NCI-H82 (cell line): Measurements from ENCODE around the gene OLFML1.
"Not testable (repeated sequence)": the region's sequence is repeated elsewhere in the genome, so short reads cannot be mapped to it uniquely, and the experiment has no call there.

ENCODE experiments used
- DNase-seq: peaks from one replicate; lab custom pipeline; 2025; lab: John Stamatoyannopoulos, UW

OLFML1 gene

DNA sequence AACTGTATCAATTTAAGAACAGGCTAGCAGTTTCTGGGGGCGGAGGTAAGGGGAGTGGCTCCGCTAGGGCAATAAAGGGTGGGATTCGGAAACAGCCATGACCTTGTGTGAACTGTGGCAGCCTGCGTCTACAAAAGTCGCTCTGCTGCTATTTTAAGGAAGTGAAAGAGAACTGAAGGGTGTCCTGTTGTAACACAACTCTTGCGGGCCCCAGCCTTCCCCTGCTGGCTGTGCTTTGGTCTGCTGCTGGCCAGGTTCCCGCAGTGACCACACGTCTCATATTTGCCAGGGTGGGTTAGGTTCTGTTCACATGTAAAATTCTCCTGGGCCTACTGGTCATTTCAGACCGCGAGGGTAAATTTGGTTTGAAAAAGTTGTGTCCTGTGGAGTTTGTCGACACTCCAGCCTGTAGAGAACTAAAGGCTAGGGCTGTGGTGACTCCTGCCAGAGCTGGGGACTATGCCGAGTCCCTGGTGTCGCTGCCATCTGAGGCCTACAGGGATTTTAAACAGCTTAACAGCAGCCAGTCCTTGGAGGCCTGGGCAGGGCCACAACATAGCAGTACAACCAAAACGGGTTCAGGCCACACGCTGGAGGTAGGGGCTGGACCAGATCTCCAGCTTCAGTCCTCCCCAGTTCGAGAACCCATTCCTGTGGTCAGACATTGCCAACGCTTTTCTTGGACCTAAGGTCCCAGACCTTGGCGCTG is 27.4 kb downstream of the OLFML1 start:
- peak; percentile 69 for DNase-seq

DNA sequence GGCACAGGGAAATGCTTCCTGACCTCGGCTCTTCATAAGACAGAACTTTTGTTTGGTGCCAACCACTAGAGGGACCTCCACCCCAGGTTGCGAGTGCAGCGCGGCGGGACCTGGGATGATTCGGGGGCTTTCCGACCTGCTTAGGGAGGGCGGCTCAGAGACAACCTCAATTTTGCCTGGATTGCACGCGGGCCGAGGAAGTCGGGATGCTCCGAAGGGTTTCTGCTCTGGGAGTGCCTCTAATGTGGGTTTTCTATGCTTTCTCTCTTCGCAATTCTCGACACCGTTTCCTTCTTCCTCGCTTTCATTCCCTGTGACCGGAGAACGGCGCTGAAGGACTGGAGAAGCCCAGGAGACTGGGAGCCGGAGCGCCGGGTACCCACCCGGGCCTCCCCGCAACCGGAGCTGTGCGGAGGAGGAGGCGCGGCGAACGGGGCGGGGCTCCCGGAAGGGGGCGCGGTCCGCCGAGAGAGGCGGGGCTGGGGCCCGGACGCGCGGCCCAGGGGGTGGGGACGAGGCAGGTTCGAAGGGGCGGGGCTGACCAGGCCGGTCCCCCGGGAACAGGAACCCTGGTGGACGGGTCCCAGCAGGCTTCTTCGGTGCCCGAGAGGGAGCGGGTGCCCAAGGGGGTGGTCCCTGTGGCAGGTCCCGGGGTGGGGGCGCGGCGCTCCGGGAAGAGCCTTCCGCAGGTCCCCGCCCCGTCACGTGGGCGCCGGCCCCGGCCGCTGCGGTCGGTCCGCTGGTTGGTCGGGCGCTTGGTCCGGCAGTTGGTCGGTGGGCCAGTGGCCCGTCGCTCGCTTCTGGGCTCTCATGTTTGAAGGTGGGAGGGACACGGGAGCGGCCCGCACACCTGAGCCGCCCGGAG is 28.2 kb downstream of the OLFML1 start, which contains the start of gene PPFIBP2:
TSS of gene PPFIBP2 (plus strand) at position 766 of the 865 bp plus-strand sequence. CDS start 35,477 bp downstream, outside the sequence.
- DNase-seq: peak; percentile 76

DNA sequence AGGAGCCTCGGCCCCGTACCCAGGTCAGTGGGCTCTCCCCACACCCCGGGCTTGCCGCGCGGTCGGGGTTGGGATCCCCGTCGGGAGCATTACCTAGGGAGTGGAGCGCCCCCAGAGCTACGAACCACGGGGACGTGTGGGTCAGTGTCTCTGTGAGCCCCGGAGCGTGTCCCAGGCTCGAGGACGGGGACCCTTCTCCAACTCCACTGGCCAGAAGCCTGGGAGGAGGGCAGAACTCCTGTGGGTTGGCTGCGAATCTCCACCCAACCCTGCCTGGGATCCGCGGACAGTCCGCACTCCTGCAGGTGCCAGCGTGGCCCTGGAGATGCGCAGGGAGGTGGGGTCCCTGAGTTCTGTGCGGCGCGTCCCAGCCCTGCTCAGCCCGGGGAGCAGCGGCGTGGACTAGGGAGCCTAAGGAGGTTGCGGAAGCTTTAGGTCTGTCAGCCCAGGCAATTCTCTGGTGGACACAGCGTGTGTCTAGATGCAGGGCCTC is 28.8 kb downstream of the OLFML1 start:
- no peak for DNase-seq

DNA sequence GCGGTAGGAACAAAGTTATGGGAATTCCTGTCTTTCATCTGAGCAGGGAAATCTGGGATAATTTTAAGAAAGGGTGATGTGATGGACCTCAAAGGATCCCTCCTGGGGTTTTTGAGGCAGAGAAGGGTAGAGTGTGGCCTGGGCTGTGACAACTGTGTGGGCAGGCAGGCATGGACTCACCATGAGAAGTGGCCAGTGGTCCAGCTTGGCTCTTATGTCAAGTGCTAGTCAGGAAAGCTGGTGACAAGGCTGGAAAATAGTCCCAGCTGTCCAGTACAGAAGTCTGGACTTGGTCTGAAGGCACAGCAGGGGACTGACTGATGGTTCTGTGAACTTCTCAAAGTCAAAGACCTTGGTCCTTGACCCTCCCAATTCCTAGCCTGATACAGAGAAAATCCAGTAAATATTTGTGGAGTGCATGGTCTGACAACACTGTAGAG is 30.2 kb downstream of the OLFML1 start:
- DNase-seq: no peak

DNA sequence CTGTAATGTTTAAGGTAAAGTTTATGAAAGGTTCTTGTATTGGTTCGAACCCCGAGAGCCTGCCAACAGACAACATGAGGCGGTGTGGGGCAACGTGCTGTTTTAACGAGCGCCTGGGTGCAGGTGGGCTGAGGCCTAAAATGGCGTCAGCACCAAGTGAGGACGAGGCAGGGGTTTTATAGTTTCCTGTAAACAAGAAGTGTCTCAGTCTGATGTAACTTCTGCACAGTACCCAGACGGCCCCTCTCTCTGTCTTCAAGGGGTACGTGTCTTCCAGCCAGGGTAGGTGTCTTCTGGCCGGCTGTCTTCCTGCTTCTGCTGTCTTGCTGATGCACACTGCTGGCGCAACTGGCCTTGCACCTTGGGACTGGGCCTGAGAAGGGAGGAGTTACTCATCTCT is 31.2 kb downstream of the OLFML1 start:
- no peak for DNase-seq

DNA sequence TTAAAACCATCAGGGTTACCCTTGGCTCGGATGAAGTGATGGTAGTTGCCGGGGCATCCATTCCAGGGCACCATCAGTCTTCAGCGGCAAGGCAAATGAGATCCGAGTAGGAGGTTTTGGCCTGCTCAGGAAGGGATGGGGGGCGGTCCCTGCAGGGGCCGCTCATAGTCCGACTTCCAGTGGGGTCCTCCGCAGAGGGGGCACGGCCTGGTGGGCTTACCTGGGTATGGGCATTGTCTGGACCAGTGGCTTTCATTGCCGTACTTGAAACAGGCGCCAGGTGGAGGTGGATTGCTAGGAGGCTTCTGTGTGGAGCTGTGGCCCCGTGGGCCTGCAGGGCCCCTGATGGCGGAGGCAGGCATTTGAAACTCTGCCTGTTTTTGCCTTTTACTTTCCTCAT is 32.4 kb downstream of the OLFML1 start:
- not testable (repeated sequence) for DNase-seq

DNA sequence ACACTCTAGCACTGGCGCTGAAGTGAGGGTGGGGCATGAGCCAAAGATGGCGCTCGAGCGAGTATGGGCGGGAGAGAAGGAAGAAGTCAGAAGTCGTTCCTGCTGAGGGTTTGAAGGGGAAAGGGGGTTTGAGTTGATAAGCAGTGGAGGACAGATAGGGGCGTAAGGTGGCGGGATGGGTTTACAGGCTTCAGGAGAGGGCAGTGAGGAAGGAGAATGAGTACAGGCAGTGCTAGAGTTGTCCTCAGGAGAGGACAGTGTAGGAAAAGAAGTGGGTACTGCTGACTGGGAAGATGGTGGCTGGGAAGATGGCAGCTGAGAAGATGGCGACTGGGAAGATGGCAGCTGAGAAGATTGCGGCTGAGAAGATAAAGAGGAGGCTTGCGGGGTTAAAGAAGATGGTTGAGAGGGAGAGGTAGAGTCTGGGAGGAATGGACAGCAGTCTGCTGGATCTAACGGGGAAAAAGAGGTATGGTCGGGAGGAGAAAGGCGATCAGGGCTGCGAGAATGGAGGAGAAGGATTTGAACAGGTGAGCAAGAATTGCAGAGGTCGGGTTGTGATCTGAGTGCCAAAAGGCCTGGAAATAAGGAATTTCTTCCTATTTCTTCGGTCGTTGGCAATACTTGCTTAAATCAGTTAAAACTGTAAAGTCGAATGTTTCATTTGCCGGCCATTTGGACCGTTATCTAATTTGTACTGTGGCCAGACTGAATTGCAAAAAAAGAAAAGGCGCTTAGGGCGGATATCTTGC is 33.7 kb downstream of the OLFML1 start:
- DNase-seq: no peak

DNA sequence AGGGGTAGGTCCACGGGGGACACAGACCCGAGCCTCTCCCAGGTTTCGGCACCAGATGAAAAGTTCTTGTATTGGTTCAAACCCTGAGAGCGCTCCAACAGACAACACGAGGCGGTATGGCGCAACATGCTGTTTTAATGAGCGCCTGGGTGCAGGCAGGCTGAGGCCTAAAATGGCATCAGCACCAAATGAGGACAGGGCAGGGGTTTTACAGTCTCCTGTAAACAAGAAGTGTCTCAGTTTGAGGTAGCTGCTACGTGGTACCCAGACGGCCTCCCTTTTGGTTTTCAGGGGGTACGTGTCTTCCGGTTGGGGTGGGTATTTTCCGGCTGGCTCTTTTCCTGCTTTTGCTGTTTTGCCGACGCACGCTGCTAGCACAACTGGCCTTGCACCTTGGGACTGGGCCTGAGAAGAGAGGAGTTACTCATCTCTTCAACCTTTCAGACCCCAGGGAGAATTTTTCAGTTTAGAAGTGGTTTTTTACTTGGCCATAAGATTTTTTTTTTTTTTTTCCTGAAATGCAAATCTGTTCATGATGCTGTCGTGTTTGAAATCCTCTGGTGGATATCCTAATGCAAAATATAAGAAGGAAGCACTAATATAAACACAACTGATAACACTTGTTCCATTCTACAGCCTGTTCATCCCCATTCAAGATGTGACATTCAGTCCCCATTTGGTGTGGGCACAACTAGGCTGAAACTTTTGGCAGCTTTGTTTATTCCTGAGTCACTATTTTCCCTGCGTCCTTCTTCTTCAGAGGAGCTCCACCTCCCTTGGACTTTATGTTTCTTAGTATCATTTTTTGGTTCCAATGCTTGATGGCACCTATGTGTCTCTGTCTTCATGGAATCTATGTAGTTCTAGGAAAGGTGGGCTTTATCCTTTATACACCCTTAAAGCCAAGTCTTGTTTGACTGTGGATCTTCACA is 35.0 kb downstream of the OLFML1 start:
- DNase-seq: no peak

DNA sequence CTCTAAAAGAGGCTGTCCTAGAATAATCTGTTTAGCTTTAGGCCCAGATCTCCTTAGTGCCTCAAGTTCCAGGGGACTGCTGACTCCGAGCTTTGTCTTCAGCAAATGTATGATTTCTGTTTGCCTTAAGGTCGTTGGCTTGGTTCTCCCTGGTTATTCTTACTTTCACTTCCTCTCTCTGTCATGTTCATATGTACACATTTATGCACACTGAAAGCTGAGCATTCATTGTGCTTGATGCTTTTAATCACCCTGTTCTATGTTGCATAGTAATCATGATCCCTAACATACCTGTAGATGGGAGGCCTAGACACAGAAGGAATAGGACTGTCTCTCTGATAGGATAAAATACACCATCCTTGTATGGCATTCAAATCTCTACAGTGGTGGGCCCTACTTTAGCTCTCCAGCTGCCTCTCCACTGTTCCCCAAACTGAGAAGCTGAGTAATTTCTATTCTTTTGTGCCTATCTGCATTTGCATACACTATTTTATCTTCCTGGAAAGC is 35.7 kb downstream of the OLFML1 start:
- DNase-seq: peak; percentile 69

DNA sequence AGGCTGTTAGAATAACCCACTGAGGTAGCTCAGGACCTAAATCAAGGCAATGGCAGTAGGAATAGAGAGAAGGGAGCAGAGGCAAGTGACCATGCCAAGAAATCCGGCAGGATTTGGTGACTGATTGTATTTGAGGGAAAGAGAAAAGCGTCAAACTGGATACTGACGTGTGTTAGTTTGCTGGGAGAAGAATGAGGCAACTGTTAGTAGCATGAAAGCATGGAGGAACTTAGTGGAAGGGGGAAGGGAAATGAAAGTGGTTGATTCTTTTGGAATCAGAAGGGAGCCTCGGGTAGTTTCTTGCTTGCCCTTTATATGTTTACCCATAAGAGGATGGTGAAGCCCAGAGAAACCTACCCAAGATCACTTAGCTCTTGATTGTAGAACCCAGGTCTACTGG is 36.8 kb downstream of the OLFML1 start:
- DNase-seq: no peak

DNA sequence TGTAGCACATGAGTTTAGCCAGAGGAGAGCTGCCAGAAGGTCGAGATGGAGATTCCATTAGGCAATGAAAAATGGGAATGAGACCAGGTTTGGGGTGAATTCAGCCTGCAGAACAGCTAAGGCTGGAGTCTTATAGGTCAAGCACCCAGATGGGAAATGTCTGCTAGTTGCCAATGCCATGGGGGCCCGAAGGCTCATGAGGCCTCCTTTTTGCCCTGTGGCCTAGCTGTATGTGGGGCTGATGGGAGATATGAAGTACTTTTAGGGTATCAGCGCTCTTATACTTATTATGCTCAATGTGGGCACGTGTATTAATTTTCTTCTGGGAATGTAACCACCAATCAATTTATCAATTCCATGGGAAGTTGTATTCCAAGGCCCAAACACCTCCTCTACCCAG is 37.2 kb downstream of the OLFML1 start:
- DNase-seq: no peak

DNA sequence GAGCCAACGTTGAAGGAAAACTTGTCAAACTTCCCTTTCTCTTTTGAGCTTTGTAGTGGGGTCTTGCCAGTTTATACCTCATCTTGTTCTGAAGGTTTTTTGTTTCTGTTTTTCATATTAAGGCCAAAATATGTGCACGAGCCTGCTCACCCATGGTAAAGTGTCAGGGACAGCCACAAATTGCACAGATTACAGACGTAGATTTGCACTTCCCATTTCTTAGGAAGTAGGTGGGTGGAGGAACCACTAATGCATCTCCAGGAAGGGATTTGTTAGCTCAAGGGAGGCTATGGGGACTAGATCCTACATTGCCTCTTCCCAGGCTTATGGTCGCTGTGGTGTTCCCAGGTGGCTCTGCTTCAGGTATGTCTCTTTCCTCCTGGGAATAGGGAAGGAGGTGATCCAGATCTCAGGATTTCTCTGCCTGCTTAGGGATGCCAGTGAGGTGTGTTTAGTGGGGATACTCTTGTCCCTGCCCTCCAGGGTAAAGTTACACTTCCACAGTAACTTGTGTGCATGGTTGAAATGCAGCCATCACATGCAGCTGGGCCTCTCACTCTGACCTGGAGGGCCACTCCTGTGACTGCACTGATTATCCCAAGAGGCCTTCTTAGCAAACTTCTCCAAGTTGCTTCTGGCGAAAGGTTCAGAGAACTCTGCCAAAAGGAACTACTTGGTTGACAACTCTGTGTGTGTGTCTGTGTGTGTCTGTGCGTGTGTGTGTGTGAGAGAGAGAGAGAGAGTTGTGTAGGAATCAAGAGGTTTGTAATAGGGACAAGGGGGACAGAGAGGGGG is 38.3 kb downstream of the OLFML1 start:
- DNase-seq: no peak

DNA sequence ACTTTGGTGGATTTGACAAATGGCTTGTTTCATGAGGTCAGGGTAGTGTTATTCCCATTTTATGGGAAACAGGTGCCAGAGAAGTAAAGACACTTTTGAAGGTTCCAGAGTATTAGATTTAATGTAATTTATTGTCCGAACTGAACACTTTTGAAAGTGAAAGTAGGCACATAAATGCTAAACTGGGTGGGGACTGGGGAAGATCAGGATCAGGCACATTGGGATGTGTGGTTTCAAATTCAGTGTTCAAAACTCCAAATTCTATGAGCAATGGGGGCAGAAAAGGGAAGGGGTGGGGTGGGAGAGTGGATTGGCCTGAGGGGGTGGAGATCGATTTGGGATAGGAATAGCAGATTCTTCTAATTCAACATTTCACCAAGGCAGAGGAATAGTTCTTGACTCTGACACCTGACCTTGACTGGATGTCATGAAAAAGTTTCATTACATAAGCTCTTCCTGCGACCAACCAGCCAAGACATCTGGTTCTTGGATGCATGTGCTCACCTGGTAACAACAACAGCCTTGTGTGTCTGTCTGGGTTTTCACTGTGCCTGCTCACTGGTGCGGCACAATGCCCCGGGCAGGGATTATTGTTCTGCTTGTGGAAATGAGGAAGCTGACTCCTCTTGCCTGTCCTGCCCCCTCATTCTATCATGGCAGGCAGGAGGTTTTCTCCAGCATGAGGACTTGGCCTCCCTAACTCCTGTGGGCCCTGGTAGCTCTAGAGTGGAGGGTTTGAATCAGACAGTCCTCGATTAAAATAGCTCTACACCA is 39.3 kb downstream of the OLFML1 start:
- DNase-seq: no peak

DNA sequence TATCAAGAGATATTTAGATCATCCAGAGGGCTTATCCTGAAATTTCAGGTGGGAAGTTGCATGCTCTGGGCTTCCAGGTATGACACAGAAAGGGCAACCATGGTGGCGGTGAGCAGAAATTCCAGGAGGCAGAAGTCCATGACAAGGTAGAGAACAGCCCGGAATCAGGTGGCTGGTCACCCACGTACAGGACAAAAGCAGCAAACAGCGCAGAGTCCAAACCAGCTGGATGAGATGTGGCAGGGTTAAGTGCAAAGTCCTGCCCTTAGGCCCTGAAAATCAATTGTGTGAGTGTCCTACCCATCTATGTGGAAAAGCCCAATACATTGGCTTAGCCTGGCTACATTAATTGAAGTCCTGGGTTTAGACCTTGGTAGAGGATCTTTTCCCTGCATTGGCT is 40.1 kb downstream of the OLFML1 start:
- no peak for DNase-seq

DNA sequence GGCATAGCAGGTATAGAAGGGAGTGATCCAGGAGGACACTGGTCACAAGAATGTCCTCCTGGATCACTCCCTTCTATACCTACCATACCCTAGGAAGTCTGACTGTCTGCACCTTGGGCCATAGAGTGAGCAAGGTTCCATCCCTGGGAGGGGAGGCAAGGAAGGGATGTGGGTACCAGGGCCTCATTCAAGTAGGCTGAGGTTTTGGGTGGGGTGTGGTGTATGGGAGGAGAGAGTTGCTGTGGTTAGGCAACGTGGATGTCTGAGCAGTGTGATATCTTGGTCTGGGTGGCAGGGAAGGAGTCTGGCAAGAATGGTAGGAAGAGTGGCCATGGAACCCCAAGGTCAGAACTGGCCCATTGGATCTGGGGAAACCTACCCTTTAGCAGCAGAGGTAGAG is 41.7 kb downstream of the OLFML1 start:
- DNase-seq: no peak

DNA sequence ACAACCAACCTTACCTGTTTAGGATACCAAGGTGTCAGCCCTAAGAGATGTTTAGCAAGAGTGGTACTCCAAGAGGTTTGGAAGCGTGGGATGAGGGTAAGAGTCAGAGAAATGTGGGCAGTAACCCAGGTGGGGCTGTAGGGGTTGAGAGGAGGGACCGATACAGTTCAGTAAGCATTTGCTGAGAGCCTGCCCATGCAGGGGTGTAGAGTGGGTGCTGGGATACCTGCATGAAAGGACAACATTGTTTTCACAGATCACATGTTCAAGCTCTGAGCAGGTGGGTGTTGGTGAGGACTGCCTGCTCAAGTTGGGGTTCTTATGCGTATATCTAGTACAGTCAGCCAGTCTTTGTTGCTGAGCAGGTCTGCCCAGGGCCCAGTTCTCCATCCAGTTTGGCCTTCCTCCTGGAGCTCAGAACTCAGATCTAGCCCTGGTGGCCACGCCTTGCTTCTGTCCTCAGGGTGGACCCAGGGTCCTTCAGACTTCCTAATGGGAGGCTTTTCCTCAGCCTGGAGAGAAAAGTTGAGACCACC is 43.3 kb downstream of the OLFML1 start:
- DNase-seq: no peak

DNA sequence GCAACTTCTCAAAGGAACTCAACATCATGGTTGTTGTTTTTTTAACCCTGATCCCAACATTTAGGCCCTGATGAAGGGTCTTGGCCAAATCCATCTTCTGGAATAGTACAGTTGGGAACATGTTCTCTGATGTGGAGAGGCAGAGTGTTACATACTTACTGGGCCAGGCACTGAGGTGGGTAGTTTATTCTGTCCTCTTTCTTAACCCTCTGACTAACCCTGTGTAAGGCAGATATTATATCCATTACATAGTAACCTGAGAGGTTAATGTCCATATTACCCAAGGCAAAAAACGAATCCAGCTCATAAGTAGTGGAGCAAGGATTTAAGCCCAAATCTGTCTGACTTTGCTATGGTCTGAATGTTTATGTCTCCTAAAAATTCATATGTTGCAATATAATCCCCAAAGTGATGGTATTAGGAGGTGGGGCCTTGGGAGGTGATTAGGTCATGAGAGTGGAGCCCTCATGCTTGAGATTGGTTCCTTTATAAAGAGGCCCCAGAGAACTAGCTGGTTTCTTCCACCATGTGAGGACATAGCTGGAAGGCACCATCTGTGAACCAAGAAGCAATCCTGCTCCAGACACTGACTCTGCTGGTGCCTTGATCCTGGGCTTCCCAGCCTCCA is 44.8 kb downstream of the OLFML1 start:
- DNase-seq: no peak

DNA sequence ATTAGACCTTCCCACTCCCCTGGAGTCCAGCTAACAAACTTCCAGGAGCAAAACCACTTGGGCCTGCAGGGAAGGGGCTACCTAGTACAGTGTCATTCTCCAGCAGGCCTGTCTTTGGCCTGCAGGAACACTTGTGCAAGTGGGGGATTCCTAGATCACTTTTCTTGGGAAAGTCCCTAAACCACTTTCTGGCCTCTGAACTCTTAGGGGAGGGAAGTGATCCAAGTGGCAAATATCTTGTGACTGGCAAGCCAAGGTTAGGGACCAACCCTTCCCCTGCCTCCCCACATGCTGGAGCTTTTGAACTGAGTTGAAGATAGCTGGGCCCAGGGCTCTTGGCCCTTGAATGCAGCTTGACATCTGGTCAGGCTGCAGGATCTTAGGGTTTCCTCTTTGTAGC is 45.7 kb downstream of the OLFML1 start:
- DNase-seq: no peak
